ENCODE measurements around the gene CASQ1. TPM values are rescaled to one million over a fixed set of nuclear protein-coding genes. Genes with fewer than 3 reads are reported as not detected.

Gene CASQ1
- total RNA-seq, 1 donor from 2014 or later: 39.2 TPM

- no peak for TF ChIP-seq CTCF (IDR thresholded peaks at IDR 0.05; ENCODE audit: borderline replicate concordance)
- Histone ChIP-seq H3K27me3 (ENCODE audit: low read depth) (no peaks in the 10 kb centered on the region), H3K9me3 (replicated peaks) (no peaks in the 10 kb centered on the region), H3K27ac (replicated peaks) (peak overlapping the region; percentile 21), H3K36me3 (peaks cover 77% of the 10 kb centered on the region), H3K4me1 (peaks cover 27% of the 10 kb centered on the region), H3K4me3 (no peak overlapping the region)
- intact Hi-C loops (cut with micrococcal nuclease): no loop called here
- no peak for DNase-seq
Measured at GRCh38 chr1:160238408-160238807, 48.0 kb downstream of the CASQ1 start.

GRCh38 chr1:160239582-160240299, 49.4 kb downstream of the CASQ1 start:
- peaks cover 41% of the 10 kb centered on the region for H3K4me1 ChIP-seq
- H3K27ac ChIP-seq (replicated peaks): no peak overlapping the region
- no peak for TF ChIP-seq CTCF (IDR thresholded peaks at IDR 0.05; ENCODE audit: borderline replicate concordance)
- H3K4me3 ChIP-seq: no peak overlapping the region
- intact Hi-C loops (cut with micrococcal nuclease): no loop called here
- no peak for DNase-seq
- peaks cover 78% of the 10 kb centered on the region for H3K36me3 ChIP-seq
- no peaks in the 10 kb centered on the region for H3K9me3 ChIP-seq (replicated peaks)
- no peaks in the 10 kb centered on the region for H3K27me3 ChIP-seq (ENCODE audit: low read depth)

GRCh38 chr1:160243767-160244166, 53.4 kb downstream of the CASQ1 start:
- H3K4me3 ChIP-seq: peak overlapping the region; percentile 1
- H3K27ac ChIP-seq (replicated peaks): peak overlapping the region; percentile 71
- intact Hi-C loops (cut with micrococcal nuclease): no loop called here
- TF ChIP-seq CTCF (IDR thresholded peaks at IDR 0.05; ENCODE audit: borderline replicate concordance): no peak
- no peaks in the 10 kb centered on the region for H3K9me3 ChIP-seq (replicated peaks)
- no peak for DNase-seq
- no peaks in the 10 kb centered on the region for H3K27me3 ChIP-seq (ENCODE audit: low read depth)
- H3K4me1 ChIP-seq: peaks cover 64% of the 10 kb centered on the region
- peaks cover 37% of the 10 kb centered on the region for H3K36me3 ChIP-seq

GRCh38 chr1:160244209-160244608, 53.8 kb downstream of the CASQ1 start:
- intact Hi-C loops (cut with micrococcal nuclease): no loop called here

GRCh38 chr1:160245434-160245833, 55.1 kb downstream of the CASQ1 start:
- DNase-seq: no peak
- Histone ChIP-seq H3K36me3 (peaks cover 21% of the 10 kb centered on the region), H3K4me3 (no peak overlapping the region), H3K27ac (replicated peaks) (peak overlapping the region; percentile 71), H3K27me3 (ENCODE audit: low read depth) (no peaks in the 10 kb centered on the region), H3K4me1 (peaks cover 64% of the 10 kb centered on the region), H3K9me3 (replicated peaks) (no peaks in the 10 kb centered on the region)
- no peak for TF ChIP-seq CTCF (IDR thresholded peaks at IDR 0.05; ENCODE audit: borderline replicate concordance)
- intact Hi-C loops (cut with micrococcal nuclease): no loop called here

More at GRCh38 chr1:160244209-160244608, 53.8 kb downstream of the CASQ1 start:
- TF ChIP-seq CTCF (IDR thresholded peaks at IDR 0.05; ENCODE audit: borderline replicate concordance): no peak
- H3K27ac ChIP-seq (replicated peaks): peak overlapping the region; percentile 71
- H3K36me3 ChIP-seq: peaks cover 33% of the 10 kb centered on the region
- H3K4me1 ChIP-seq: peaks cover 59% of the 10 kb centered on the region
- H3K27me3 ChIP-seq (ENCODE audit: low read depth): no peaks in the 10 kb centered on the region
- DNase-seq: no peak
- peak overlapping the region; percentile 1 for H3K4me3 ChIP-seq
- H3K9me3 ChIP-seq (replicated peaks): no peaks in the 10 kb centered on the region
